HepG2 (cell line): ENCODE data around the gene CELF4. TPM values are rescaled to one million over a fixed set of nuclear protein-coding genes. Genes with fewer than 3 reads are reported as not detected.

ENCODE experiments used
- ATAC-seq: fragments of 200-7000 bp; cut with Tn5 transposase; 3 replicates; pipeline ENCODE4 v1.9.1; 2020; ENCODE audit warnings: mild to moderate bottlenecking, moderate library complexity
- BruUV-seq: library from RNA; stranded (reverse); fragments of 400-500 nt; replicated peaks from 2 replicates; lab custom pipeline; 2021; lab: Mats Ljungman, UMichigan
- CTCF ChIA-PET: fragments of 300-600 bp; formaldehyde crosslinking; extraction: SDS; loops from one replicate; lab custom pipeline; 2021; ENCODE audit warnings: low total read pairs, inconsistent platforms, low intra/inter-chr PET ratio; lab: Yijun Ruan, JAX
- POLR2A ChIA-PET: fragments of 350-600 bp; sonication (Branson Sonifier 250); formaldehyde crosslinking; loops from one replicate; lab custom pipeline; 2020; ENCODE audit warnings: antibody characterized with exemption, inconsistent platforms; lab: Yijun Ruan, JAX
- DNase-seq: peaks from one replicate; pipeline ENCODE4 v3.0.0-alpha.2; 2015; ENCODE audit warnings: low spot score
- FAIRE-seq: peaks from 3 replicates; lab custom pipeline; 2011; peaks lifted over from hg19 to GRCh38; lab: Jason Lieb, UNC
- H2AFZ ChIP-seq: one replicate; pipeline ENCODE4 v1.6.1; 2011; ENCODE audit warnings: low read length, inconsistent platforms
- H3K27ac ChIP-seq: fragments of 300-600 bp; 3 replicates; pipeline ENCODE4 v1.8.0; 2011; ENCODE audit warnings: mixed run types, mild to moderate bottlenecking, mixed read lengths, low read length, inconsistent platforms; ENCODE audit not compliant: insufficient read depth; ENCODE audit errors: extremely low read length
- H3K27me3 ChIP-seq, 2 experiments: fragments of 200-600 bp in 1 of 2; 2 replicates in 1 of 2; 3 replicates in 1 of 2; pipeline versions ENCODE4 v1.6.0 to v1.8.0; 2011; ENCODE audit warnings: low read length in 2 of 2, mild to moderate bottlenecking in 2 of 2, moderate library complexity in 2 of 2, inconsistent platforms in 1 of 2; ENCODE audit not compliant: insufficient read depth in 2 of 2, control insufficient read depth in 1 of 2
- H3K36me3 ChIP-seq, 2 experiments: fragments of 200-600 bp in 1 of 2; replicated peaks in 1 of 2; 2 replicates in 1 of 2; 3 replicates in 1 of 2; pipeline versions ENCODE4 v1.5.1 to v1.8.0; 2011; ENCODE audit warnings: low read length in 2 of 2, inconsistent platforms in 1 of 2; ENCODE audit not compliant: insufficient read depth in 2 of 2, control insufficient read depth in 1 of 2
- H3K4me1 ChIP-seq: 2 replicates; pipeline ENCODE4 v1.5.1; 2012; ENCODE audit warnings: low read length, inconsistent platforms; ENCODE audit not compliant: insufficient read depth
- H3K4me2 ChIP-seq: 2 replicates; pipeline ENCODE4 v1.6.0; 2011; ENCODE audit warnings: low read depth, low read length, inconsistent platforms
- H3K4me3 ChIP-seq, 3 experiments: fragments of 200-600 bp in 1 of 3; sonication (generic), shearing (Covaris generic) in 1 of 3; replicated peaks in 1 of 3; 2 replicates each; pipeline ENCODE4 v1.5.1; 2011 to 2016; ENCODE audit warnings: low read length in 3 of 3, inconsistent platforms in 2 of 3, low read depth in 2 of 3, mild to moderate bottlenecking in 2 of 3, control low read depth in 1 of 3, mixed read lengths in 1 of 3; ENCODE audit not compliant: insufficient read depth in 1 of 3
- H3K79me2 ChIP-seq: one replicate; pipeline ENCODE4 v1.6.1; 2011; ENCODE audit warnings: low read length, inconsistent platforms; ENCODE audit not compliant: insufficient read depth
- H3K9ac ChIP-seq: 2 replicates; pipeline ENCODE4 v1.6.0; 2011; ENCODE audit warnings: mild to moderate bottlenecking, low read depth, low read length, inconsistent platforms; ENCODE audit not compliant: insufficient read depth
- H3K9me3 ChIP-seq: 2 replicates; pipeline ENCODE4 v1.5.1; 2012; ENCODE audit warnings: mild to moderate bottlenecking, low read length
- H4K20me1 ChIP-seq: 2 replicates; pipeline ENCODE4 v1.6.0; 2011; ENCODE audit warnings: inconsistent platforms, mild to moderate bottlenecking, low read length, moderate library complexity; ENCODE audit not compliant: insufficient read depth
- HMGXB4 ChIP-seq, 2 experiments: sonication (generic) in 1 of 2; formaldehyde crosslinking in 1 of 2; IDR thresholded peaks; 2 replicates each; pipeline versions ENCODE4 v1.4.0 to v1.6.1; 2018 to 2020; ENCODE audit warnings: missing genetic modification reagents in 2 of 2, borderline replicate concordance in 1 of 2, low read depth in 1 of 2, mild to moderate bottlenecking in 1 of 2, missing biosample characterization in 1 of 2
- ZNF549 ChIP-seq: sonication (generic); formaldehyde crosslinking; IDR thresholded peaks from 2 replicates; pipeline ENCODE4 v1.5.0; 2020; ENCODE audit warnings: missing genetic modification reagents
- ZNF777 ChIP-seq: sonication (generic); formaldehyde crosslinking; IDR thresholded peaks from 2 replicates; pipeline ENCODE4 v1.4.0; 2020; ENCODE audit warnings: missing genetic modification reagents
- WGBS: methylation state at CpG from one replicate; pipeline ENCODE4 v1.1.6; 2017; ENCODE audit warnings: low lambda C conversion rate; 5-methylcytosine and 5-hydroxymethylcytosine counted together
- in situ Hi-C: cut with HindIII; loops from 2 replicates; pipeline ENCODE4 v1.10.0; 2017; ENCODE audit warnings: low pct_unique_long_range_greater_than_20kb; ENCODE audit not compliant: extremely low pct_ligation_motif_present
- intact Hi-C: fragments of 100-400 bp; cut with micrococcal nuclease; formaldehyde crosslinking; loops from one replicate; pipeline ENCODE4 v1.10.0; 2022; ENCODE audit not compliant: unreplicated experiment
- polyA plus RNA-seq, 8 experiments: library from polyadenylated mRNA; depleted of rRNA in 3 of 8; stranded (reverse) in 7 of 8; unstranded in 1 of 8; fragments of >200 nt; fragmentation: Illumina TruSeq in 4 of 8; extraction: Trizol in 4 of 8; gene quantifications; 2 replicates each; pipeline versions ENCODE4 v1.2.1 to v1.2.3, GENCODE V29; 2011 to 2016; ENCODE audit warnings: low read depth in 4 of 8, missing spikeins in 1 of 8, mixed read lengths in 1 of 8; ENCODE audit not compliant: insufficient read depth in 1 of 8
- total RNA-seq, 5 experiments: library from RNA; depleted of rRNA; stranded (reverse); fragments of >200 nt; fragmentation: Illumina TruSeq; extraction: Trizol; gene quantifications; 2 replicates each; pipeline ENCODE4 v1.2.3, GENCODE V29; 2016; ENCODE audit warnings: low read depth in 1 of 5
- TF ChIP-seq, protein P1 (sequence below): sonication (generic); formaldehyde crosslinking; IDR thresholded peaks from 2 replicates; pipeline ENCODE4 v1.8.0; 2022; ENCODE audit warnings: missing genetic modification reagents, mild to moderate bottlenecking, borderline replicate concordance
- TF ChIP-seq, protein P2 (sequence below): sonication (generic); formaldehyde crosslinking; IDR thresholded peaks from 2 replicates; pipeline ENCODE4 v1.4.0; 2020; ENCODE audit warnings: mild to moderate bottlenecking, missing genetic modification reagents, borderline replicate concordance

Gene CELF4
- total and polyA plus RNA-seq, 2 of the 13 experiments (the other 11 are each of a cell fraction or from before 2014, with no cell fraction given), result not detected

- TF ChIP-seq HMGXB4 (CRISPR knock-in tag; IDR thresholded peaks at IDR 0.05; ENCODE audit: borderline replicate concordance in 1 of 2, low read depth in 1 of 2), result no peak
These were observed 347.5 kb downstream of the CELF4 start (continued) for GRCh38 chr18:37218022-37218590.

DNA sequence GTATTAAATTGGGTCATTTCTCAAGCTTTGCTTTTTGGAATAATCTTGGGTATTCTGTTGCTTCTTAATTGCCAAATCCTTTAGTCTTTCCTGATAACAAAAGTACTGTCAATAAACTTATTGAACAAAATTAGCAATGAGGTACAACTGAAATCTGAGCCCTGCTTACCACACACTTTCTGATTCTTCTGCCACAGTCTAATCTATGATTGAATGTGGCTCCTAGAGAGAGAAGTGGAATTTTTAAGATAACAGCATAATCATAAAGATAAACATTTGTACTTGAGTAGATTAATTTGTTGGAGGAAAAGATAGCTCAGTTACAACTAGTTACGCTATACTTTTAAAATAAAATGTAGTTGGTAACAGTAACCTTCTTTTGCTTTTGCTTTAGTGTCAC is 354.8 kb downstream of the CELF4 start:
- in situ Hi-C loops, result no loop called here
- no TSS peak for BruUV-seq
- no peak overlapping the region for H2AFZ ChIP-seq
- no peak for FAIRE-seq
- POLR2A ChIA-PET, result no interaction called here
- no peaks in the 10 kb centered on the region for H3K79me2 ChIP-seq
- intact Hi-C loops, result no loop called here
- 91% methylated on average over 1 of the region's 1 CpG for WGBS
- no peak overlapping the region for H3K27ac ChIP-seq
- H3K4me3 ChIP-seq, result no peak overlapping the region
- no peaks in the 10 kb centered on the region for H3K9me3 ChIP-seq
- no peaks in the 10 kb centered on the region for H4K20me1 ChIP-seq
- CTCF ChIA-PET, result no interaction called here
- no peak overlapping the region for H3K9ac ChIP-seq
- DNase-seq, result no peak
- H3K4me1 ChIP-seq, result no peaks in the 10 kb centered on the region
- ATAC-seq, result no peak
- H3K4me2 ChIP-seq, result no peak overlapping the region
- TF ChIP-seq, protein P1, sequence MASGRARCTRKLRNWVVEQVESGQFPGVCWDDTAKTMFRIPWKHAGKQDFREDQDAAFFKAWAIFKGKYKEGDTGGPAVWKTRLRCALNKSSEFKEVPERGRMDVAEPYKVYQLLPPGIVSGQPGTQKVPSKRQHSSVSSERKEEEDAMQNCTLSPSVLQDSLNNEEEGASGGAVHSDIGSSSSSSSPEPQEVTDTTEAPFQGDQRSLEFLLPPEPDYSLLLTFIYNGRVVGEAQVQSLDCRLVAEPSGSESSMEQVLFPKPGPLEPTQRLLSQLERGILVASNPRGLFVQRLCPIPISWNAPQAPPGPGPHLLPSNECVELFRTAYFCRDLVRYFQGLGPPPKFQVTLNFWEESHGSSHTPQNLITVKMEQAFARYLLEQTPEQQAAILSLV (CRISPR knock-in tag), result no peak
- TF ChIP-seq ZNF549 (CRISPR knock-in tag) (no peak), ZNF777 (CRISPR knock-in tag) (no peak)
- TF ChIP-seq, protein P2, sequence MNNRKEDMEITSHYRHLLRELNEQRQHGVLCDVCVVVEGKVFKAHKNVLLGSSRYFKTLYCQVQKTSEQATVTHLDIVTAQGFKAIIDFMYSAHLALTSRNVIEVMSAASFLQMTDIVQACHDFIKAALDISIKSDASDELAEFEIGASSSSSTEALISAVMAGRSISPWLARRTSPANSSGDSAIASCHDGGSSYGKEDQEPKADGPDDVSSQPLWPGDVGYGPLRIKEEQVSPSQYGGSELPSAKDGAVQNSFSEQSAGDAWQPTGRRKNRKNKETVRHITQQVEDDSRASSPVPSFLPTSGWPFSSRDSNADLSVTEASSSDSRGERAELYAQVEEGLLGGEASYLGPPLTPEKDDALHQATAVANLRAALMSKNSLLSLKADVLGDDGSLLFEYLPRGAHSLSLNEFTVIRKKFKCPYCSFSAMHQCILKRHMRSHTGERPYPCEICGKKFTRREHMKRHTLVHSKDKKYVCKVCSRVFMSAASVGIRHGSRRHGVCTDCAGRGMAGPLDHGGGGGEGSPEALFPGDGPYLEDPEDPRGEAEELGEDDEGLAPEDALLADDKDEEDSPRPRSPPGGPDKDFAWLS (CRISPR knock-in tag), result no peak
- TF ChIP-seq, all 625 proteins: peak for 0
- Histone ChIP-seq H3K36me3 (no peaks in the 10 kb centered on the region), H3K27me3 (no peaks in the 10 kb centered on the region)
